H1 (cell line): ENCODE results near the gene ME1. TPM values are rescaled to one million over a fixed set of nuclear protein-coding genes. Genes with fewer than 3 reads are reported as not detected.

ENCODE experiments used
- CTCF ChIA-PET: fragments of 300-600 bp; sonication (Branson Sonifier 250); formaldehyde crosslinking; loops from one replicate; lab custom pipeline; 2021; ENCODE audit not compliant: partially characterized antibody; lab: Charles Lee
- POLR2A ChIA-PET: fragments of 300-600 bp; sonication (Branson Sonifier 250); formaldehyde crosslinking; loops from one replicate; lab custom pipeline; 2021; ENCODE audit warnings: inconsistent platforms; ENCODE audit not compliant: partially characterized antibody; lab: Charles Lee
- DNase-seq, 2 experiments: peaks; one replicate each; pipeline versions ENCODE4 v3.0.0 to v3.0.0-alpha.2; 2010 to 2022; ENCODE audit warnings: low spot score in 2 of 2, low read depth in 1 of 2, mixed read lengths in 1 of 2
- FAIRE-seq: peaks from 2 replicates; lab custom pipeline; 2011; peaks lifted over from hg19 to GRCh38; lab: Jason Lieb, UNC
- H2AFZ ChIP-seq: 2 replicates; pipeline ENCODE4 v1.8.1; 2012; ENCODE audit warnings: low read length, inconsistent platforms
- H2AK5ac ChIP-seq: 2 replicates; pipeline ENCODE4 v1.6.1; 2013; ENCODE audit warnings: low read depth, low read length
- H2BK120ac ChIP-seq: replicated peaks from 2 replicates; pipeline ENCODE3; 2013; ENCODE audit warnings: low read depth, low read length, inconsistent platforms
- H2BK12ac ChIP-seq: 2 replicates; pipeline ENCODE4 v1.6.1; 2013; ENCODE audit warnings: low read depth, low read length
- H2BK15ac ChIP-seq: 2 replicates; pipeline ENCODE4 v1.6.1; 2013; ENCODE audit warnings: low read length
- H2BK20ac ChIP-seq: 2 replicates; pipeline ENCODE4 v1.6.1; 2013; ENCODE audit warnings: low read length
- H2BK5ac ChIP-seq: 2 replicates; pipeline ENCODE4 v1.6.1; 2013; ENCODE audit warnings: low read depth, low read length
- H3K14ac ChIP-seq: 2 replicates; pipeline ENCODE4 v1.6.1; 2013; ENCODE audit warnings: inconsistent platforms; ENCODE audit not compliant: insufficient read length
- H3K18ac ChIP-seq: 2 replicates; pipeline ENCODE4 v1.6.1; 2013; ENCODE audit warnings: low read length; ENCODE audit errors: extremely low read depth
- H3K23ac ChIP-seq: 2 replicates; pipeline ENCODE4 v1.6.1; 2013; ENCODE audit warnings: inconsistent platforms; ENCODE audit not compliant: insufficient read length
- H3K23me2 ChIP-seq: 2 replicates; pipeline ENCODE4 v1.6.1; 2013; ENCODE audit warnings: low read depth, low read length
- H3K27ac ChIP-seq: 2 replicates; pipeline ENCODE4 v1.6.1; 2011; ENCODE audit warnings: low read depth, low read length, inconsistent platforms
- H3K27me3 ChIP-seq, 4 experiments: replicated peaks in 1 of 4; 1 replicate in 1 of 4; 2 replicates in 3 of 4; pipeline versions ENCODE4 v1.6.1 to v1.8.1; 2011 to 2013; ENCODE audit warnings: low read length in 3 of 4, mild to moderate bottlenecking in 3 of 4, inconsistent platforms in 2 of 4, mixed read lengths in 2 of 4, moderate library complexity in 1 of 4; ENCODE audit not compliant: control insufficient read depth in 3 of 4, insufficient read depth in 3 of 4; ENCODE audit errors: extremely low read depth in 1 of 4
- H3K36me3 ChIP-seq, 4 experiments: 2 replicates each; pipeline versions ENCODE4 v1.6.1 to v1.8.1; 2011 to 2013; ENCODE audit warnings: mild to moderate bottlenecking in 4 of 4, low read length in 3 of 4, moderate library complexity in 2 of 4, control low read depth in 1 of 4, inconsistent platforms in 1 of 4; ENCODE audit not compliant: insufficient read depth in 4 of 4, control insufficient read depth in 2 of 4
- H3K4ac ChIP-seq: replicated peaks from 2 replicates; pipeline ENCODE3; 2013; ENCODE audit warnings: low read length, low read depth, mixed read lengths, inconsistent platforms; ENCODE audit not compliant: insufficient read length
- H3K4me1 ChIP-seq, 4 experiments: replicated peaks in 1 of 4; 1 replicate in 1 of 4; 2 replicates in 3 of 4; pipeline versions ENCODE4 v1.6.1 to v1.8.1; 2011 to 2013; ENCODE audit warnings: low read length in 3 of 4, inconsistent platforms in 2 of 4, mixed read lengths in 1 of 4; ENCODE audit not compliant: insufficient read depth in 4 of 4, control insufficient read depth in 3 of 4
- H3K4me2 ChIP-seq, 2 experiments: 2 replicates each; pipeline versions ENCODE4 v1.6.1 to v1.8.1; 2011 to 2013; ENCODE audit warnings: low read depth in 2 of 2, low read length in 2 of 2, control low read depth in 1 of 2, inconsistent platforms in 1 of 2, mild to moderate bottlenecking in 1 of 2; ENCODE audit not compliant: insufficient read depth in 1 of 2
- H3K4me3 ChIP-seq, 4 experiments: fragments of 200-600, 300-600 bp in 1 of 4; sonication (generic), shearing (Covaris generic), sonication (Bioruptor Twin) in 1 of 4; 2 replicates each; pipeline versions ENCODE4 v1.5.1 to v1.8.1; 2011 to 2016; ENCODE audit warnings: low read length in 4 of 4, low read depth in 3 of 4, control low read depth in 2 of 4, inconsistent platforms in 2 of 4, mild to moderate bottlenecking in 2 of 4, mixed read lengths in 1 of 4, moderate library complexity in 1 of 4; ENCODE audit not compliant: insufficient read depth in 2 of 4; ENCODE audit errors: extremely low read depth in 1 of 4
- H3K56ac ChIP-seq: replicated peaks from 2 replicates; pipeline ENCODE3; 2013; ENCODE audit warnings: low read depth, mild to moderate bottlenecking, mixed read lengths, low read length, inconsistent platforms; ENCODE audit not compliant: insufficient read length
- H3K79me1 ChIP-seq: 2 replicates; pipeline ENCODE4 v1.6.1; 2013; ENCODE audit warnings: low read depth, low read length, control low read depth
- H3K79me2 ChIP-seq, 2 experiments: 2 replicates each; pipeline versions ENCODE4 v1.6.1 to v1.8.1; 2012 to 2013; ENCODE audit warnings: low read length in 2 of 2, mild to moderate bottlenecking in 2 of 2, inconsistent platforms in 1 of 2; ENCODE audit not compliant: insufficient read depth in 2 of 2, control insufficient read depth in 1 of 2
- H3K9ac ChIP-seq, 4 experiments: replicated peaks in 1 of 4; 1 replicate in 1 of 4; 2 replicates in 3 of 4; pipeline versions ENCODE4 v1.6.1 to v1.8.1; 2011 to 2013; ENCODE audit warnings: low read depth in 3 of 4, low read length in 3 of 4, control low read depth in 2 of 4, mild to moderate bottlenecking in 2 of 4, moderate library complexity in 2 of 4, inconsistent platforms in 1 of 4; ENCODE audit errors: extremely low read depth in 1 of 4
- H3K9me3 ChIP-seq, 2 experiments: 2 replicates each; pipeline versions ENCODE4 v1.6.1 to v1.8.1; 2012 to 2013; ENCODE audit warnings: mild to moderate bottlenecking in 2 of 2, moderate library complexity in 2 of 2, control low read depth in 1 of 2, inconsistent platforms in 1 of 2, low read depth in 1 of 2, low read length in 1 of 2, mixed read lengths in 1 of 2; ENCODE audit not compliant: insufficient read depth in 2 of 2
- H4K20me1 ChIP-seq, 2 experiments: replicated peaks in 1 of 2; 2 replicates each; pipeline versions ENCODE3 to v1.8.1; 2011 to 2013; ENCODE audit warnings: inconsistent platforms in 2 of 2, low read length in 2 of 2, mild to moderate bottlenecking in 1 of 2; ENCODE audit not compliant: insufficient read depth in 2 of 2, control insufficient read depth in 1 of 2
- H4K5ac ChIP-seq: 2 replicates; pipeline ENCODE4 v1.6.1; 2013; ENCODE audit warnings: low read length, low read depth, mixed read lengths, inconsistent platforms; ENCODE audit not compliant: insufficient read length
- H4K8ac ChIP-seq: 2 replicates; pipeline ENCODE4 v1.8.0; 2013; ENCODE audit warnings: mild to moderate bottlenecking, moderate library complexity, low read length, inconsistent platforms; ENCODE audit not compliant: insufficient read depth; ENCODE audit errors: extremely low read depth
- H4K91ac ChIP-seq: replicated peaks from 2 replicates; pipeline ENCODE3; 2013; ENCODE audit warnings: low read length, mixed read lengths, inconsistent platforms; ENCODE audit not compliant: insufficient read length
- GTF2F1 ChIP-seq: IDR thresholded peaks from 2 replicates; pipeline ENCODE4 v1.6.1; 2012; ENCODE audit warnings: low read depth, low read length, improper control_type of control experiment, borderline replicate concordance
- MAFK ChIP-seq: IDR thresholded peaks from 2 replicates; pipeline ENCODE4 v1.6.1; 2012; ENCODE audit warnings: low read depth, mild to moderate bottlenecking, improper control_type of control experiment, low read length
- SP4 ChIP-seq: IDR thresholded peaks from 2 replicates; pipeline ENCODE4 v1.6.1; 2012; ENCODE audit warnings: low read length, inconsistent platforms
- WGBS, 2 experiments: shearing (Covaris generic) in 1 of 2; methylation state at CpG; one replicate each; pipeline versions ENCODE4 v1.1.6 to v1.1.7; 2013 to 2015; ENCODE audit warnings: low lambda C conversion rate in 2 of 2, mixed read lengths in 2 of 2, inconsistent platforms in 1 of 2, low coverage in 1 of 2, missing lambda C conversion rate in 1 of 2; ENCODE audit not compliant: insufficient replicate concordance in 2 of 2, insufficient coverage in 1 of 2, insufficient read length in 1 of 2; ENCODE audit errors: extremely low coverage in 1 of 2, missing lambda C conversion rate in 1 of 2; 5-methylcytosine and 5-hydroxymethylcytosine counted together
- polyA plus RNA-seq, 7 experiments: library from polyadenylated mRNA; depleted of rRNA in 3 of 7; stranded (reverse) in 5 of 7; unstranded in 2 of 7; fragments of >200 nt in 5 of 7; fragments of 200-250 nt in 2 of 7; gene quantifications; 1 replicate in 5 of 7; 2 replicates in 1 of 7; 4 replicates in 1 of 7; pipeline versions ENCODE4 v1.2.1 to v1.2.3, GENCODE V29; 2011 to 2013; ENCODE audit warnings: missing spikeins in 2 of 7, mixed read lengths in 2 of 7
- total RNA-seq: library from RNA; stranded (reverse); fragmentation: NEBNext Ultra II Directional; extraction: Animal tissue kit (Norgen Biotek cat#: 25700); gene quantifications from 2 replicates; pipeline ENCODE4 v1.2.1, GENCODE V29; 2021
- TF ChIP-seq, protein P1 (sequence below), 3 experiments: IDR thresholded peaks; 1 replicate in 2 of 3; 2 replicates in 1 of 3; pipeline versions ENCODE4 v1.5.1 to v1.6.1; 2011; ENCODE audit warnings: low read length in 3 of 3, mild to moderate bottlenecking in 3 of 3, inconsistent platforms in 2 of 3, low read depth in 1 of 3, moderate library complexity in 1 of 3; ENCODE audit not compliant: insufficient read depth in 1 of 3; ENCODE audit errors: control extremely low read depth in 1 of 3

ME1 gene
- total and polyA plus RNA-seq, 2 of the 8 experiments (the other 6 are each of a cell fraction or from before 2014, with no cell fraction given) = 1.3 to 3.9 TPM

DNA sequence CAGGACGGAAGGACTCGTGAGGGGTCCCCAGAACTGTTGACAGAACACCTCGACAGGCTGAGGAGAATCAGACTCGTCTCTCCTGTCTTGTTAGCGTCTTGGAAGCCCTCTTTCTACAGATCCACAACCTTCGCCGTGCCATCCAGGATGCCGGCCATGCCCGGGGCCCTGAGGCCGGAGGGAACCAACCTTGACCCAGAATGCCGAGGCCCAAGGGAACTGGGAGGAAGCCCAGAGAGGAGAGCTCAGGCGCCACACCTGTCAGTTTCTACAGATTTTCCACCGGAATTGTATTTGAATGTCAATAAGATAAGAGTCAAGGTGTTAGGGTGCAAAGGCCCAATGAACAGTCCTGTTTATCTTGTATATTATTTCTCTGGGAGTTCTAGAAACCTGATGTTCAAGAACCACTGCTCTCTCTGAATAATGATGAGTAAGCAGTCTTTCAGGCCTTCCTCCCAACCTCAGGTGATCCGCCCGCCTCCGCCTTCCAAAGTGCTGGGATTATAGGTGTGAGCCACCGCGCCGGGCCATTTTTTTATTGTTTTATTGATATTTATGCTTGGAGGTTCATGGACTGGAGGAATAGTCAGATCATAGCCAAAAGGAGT is 799 bp upstream of the ME1 start:
- H3K79me2 ChIP-seq = 0 out of 4 replicates have a peak, but pooled peaks cover 0 to 5% of the 10 kb centered on the region in 2 experiments
- H4K5ac ChIP-seq = no peak overlapping the region
- POLR2A ChIA-PET = interaction anchor here (0.6 to 1.1 kb wide), 2 partner anchors 11 to 30 kb away, joined by 3 read pairs; no protein-coding TSS in a partner anchor
- no peak for FAIRE-seq
- H3K23me2 ChIP-seq = peaks cover 2% of the 10 kb centered on the region; the same call in 1 of the 2 replicates
- peak overlapping the region; percentile 81 to 95 for H3K4me2 ChIP-seq
- H3K23ac ChIP-seq = no peak overlapping the region
- H4K91ac ChIP-seq = peak overlapping the region; percentile 20
- WGBS, 2 experiments = 67% methylated on average over 19 of the region's 19 CpGs; no CpG with 5 or more reads in 1 of the 2 experiments
- no peaks in the 10 kb centered on the region for H3K79me1 ChIP-seq
- H2BK20ac ChIP-seq = peak overlapping the region; percentile 49; the same call in 1 of the 2 replicates
- H2BK12ac ChIP-seq = peak overlapping the region; percentile 73; the same call in 1 of the 2 replicates
- no peaks in the 10 kb centered on the region for H4K20me1 ChIP-seq
- no peak overlapping the region for H2AK5ac ChIP-seq
- H3K56ac ChIP-seq = no peak overlapping the region
- no peak overlapping the region for H3K9ac ChIP-seq
- no peaks in the 10 kb centered on the region for H3K9me3 ChIP-seq
- peaks cover 0 to 9% (median 6%) of the 10 kb centered on the region in 4 experiments; a peak in 6 of 7 replicates for H3K4me1 ChIP-seq
- H3K4ac ChIP-seq = no peak overlapping the region
- TF ChIP-seq, protein P1, sequence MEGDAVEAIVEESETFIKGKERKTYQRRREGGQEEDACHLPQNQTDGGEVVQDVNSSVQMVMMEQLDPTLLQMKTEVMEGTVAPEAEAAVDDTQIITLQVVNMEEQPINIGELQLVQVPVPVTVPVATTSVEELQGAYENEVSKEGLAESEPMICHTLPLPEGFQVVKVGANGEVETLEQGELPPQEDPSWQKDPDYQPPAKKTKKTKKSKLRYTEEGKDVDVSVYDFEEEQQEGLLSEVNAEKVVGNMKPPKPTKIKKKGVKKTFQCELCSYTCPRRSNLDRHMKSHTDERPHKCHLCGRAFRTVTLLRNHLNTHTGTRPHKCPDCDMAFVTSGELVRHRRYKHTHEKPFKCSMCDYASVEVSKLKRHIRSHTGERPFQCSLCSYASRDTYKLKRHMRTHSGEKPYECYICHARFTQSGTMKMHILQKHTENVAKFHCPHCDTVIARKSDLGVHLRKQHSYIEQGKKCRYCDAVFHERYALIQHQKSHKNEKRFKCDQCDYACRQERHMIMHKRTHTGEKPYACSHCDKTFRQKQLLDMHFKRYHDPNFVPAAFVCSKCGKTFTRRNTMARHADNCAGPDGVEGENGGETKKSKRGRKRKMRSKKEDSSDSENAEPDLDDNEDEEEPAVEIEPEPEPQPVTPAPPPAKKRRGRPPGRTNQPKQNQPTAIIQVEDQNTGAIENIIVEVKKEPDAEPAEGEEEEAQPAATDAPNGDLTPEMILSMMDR (IDR thresholded peaks at IDR 0.05; ENCODE audit: control extremely low read depth in 1 of 3, insufficient read depth in 1 of 3, low read depth in 1 of 3, low read length in 3 of 3) = no peak
- TF ChIP-seq GTF2F1 (no peak), SP4 (no peak), MAFK (peak; percentile 88)
- H3K14ac ChIP-seq = no peak overlapping the region
- CTCF ChIA-PET = interaction anchor here (1.0 to 1.6 kb wide), 2 partner anchors 15 to 80 kb away, joined by 4 read pairs; partner anchors contain the start of gene PRSS35
- H2BK120ac ChIP-seq = no peak overlapping the region
- no peak overlapping the region for H3K27ac ChIP-seq
- peak overlapping the region; percentile 86 for H3K18ac ChIP-seq
- H2BK15ac ChIP-seq = 0 out of 2 replicates have a peak overlapping the region, but pooled peaks have one; percentile 32
- H4K8ac ChIP-seq = peak overlapping the region; percentile 95; the same call in 1 of the 2 replicates
- no peak for DNase-seq
- peak overlapping the region; percentile 50 to 66 (median 56) for H3K4me3 ChIP-seq
- H3K27me3 ChIP-seq = peaks cover 0 to 4% (median 0%) of the 10 kb centered on the region in 4 experiments; a peak in 1 of 7 replicates
- H2BK5ac ChIP-seq = peak overlapping the region; percentile 57; the same call in 1 of the 2 replicates
- H2AFZ ChIP-seq = peak overlapping the region; percentile 84; the same call in 1 of the 2 replicates
- no peaks in the 10 kb centered on the region for H3K36me3 ChIP-seq
